G401 (cell line): ENCODE results near the gene SLC30A2. TPM values are rescaled to one million over a fixed set of nuclear protein-coding genes. Genes with fewer than 3 reads are reported as not detected.

ENCODE experiments used
- DNase-seq: peaks from one replicate; pipeline ENCODE4 v3.0.0-alpha.2; 2015; ENCODE audit warnings: low spot score
- in situ Hi-C: cut with HindIII; loops from 2 replicates; pipeline ENCODE4 v1.10.0; 2016; ENCODE audit warnings: low sequenced_read_pairs, mixed read lengths
- total RNA-seq: library from RNA; depleted of rRNA; stranded (reverse); fragments of >200 nt; shearing (Covaris generic); gene quantifications from 2 replicates; pipeline ENCODE4 v1.2.3, GENCODE V29; 2014

Gene SLC30A2
- total RNA-seq, 1 experiment from 2014 or later = 0.88 TPM

DNA sequence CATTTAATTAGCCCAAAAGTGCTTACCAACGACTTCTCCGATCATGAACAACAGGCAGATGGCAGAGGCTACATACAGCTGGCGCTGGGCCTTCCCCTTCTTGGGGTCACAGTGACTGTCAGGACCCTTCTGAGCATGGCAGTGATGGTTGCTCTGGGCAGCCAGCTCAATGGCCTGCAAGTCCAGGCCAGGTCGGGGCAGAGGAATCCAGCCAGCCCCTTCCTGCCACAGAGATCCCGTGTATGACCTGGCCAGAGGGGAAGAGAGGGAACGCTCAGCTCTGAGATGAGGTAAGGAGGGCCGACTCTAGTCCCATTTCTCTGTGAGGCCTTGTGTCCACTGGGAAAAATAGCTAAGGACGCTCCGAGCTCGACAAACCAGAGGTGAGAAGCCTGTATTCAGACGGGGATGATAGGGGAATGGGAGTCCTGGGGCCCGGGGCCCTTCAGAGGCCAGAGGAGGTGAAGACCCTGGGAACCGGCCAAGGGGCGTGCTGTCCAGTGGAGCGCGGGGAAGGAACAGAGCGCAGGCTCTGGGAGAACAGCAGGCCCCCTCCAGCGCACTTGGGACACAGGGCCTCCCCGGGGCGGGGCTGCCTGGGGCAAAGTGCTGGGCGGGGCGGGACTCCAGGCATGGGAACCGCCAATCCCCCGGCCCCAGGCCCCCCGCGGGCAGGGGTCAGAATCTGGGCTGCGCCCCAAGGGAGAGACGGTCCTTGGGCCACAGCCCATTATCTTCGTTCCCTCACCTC, 772 bp downstream of the SLC30A2 start:
- in situ Hi-C loops = no loop called here

DNA sequence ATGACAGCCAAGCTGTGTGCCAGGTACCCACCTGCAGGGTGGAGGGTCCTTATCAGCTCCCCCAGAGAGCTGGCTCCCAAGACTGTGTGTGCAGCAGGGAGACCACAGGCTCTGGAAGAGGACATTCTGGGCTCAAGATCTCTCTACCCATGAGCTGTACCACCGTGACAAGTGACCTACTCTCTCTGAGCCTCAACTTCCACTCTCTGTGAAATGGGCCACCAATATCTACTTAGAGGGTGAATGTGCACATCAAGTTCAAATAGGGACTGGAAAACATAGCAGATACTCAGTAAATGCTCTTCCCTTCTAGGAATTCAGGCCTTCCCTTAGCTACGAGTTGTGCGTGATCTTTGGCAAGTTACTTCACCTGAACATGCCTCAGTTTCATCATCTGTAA, 1.5 kb downstream of the SLC30A2 start:
- in situ Hi-C loops = no loop called here
- no peak for DNase-seq

More for the DNA sequence above, 772 bp downstream of the SLC30A2 start:
- DNase-seq = no peak

DNA sequence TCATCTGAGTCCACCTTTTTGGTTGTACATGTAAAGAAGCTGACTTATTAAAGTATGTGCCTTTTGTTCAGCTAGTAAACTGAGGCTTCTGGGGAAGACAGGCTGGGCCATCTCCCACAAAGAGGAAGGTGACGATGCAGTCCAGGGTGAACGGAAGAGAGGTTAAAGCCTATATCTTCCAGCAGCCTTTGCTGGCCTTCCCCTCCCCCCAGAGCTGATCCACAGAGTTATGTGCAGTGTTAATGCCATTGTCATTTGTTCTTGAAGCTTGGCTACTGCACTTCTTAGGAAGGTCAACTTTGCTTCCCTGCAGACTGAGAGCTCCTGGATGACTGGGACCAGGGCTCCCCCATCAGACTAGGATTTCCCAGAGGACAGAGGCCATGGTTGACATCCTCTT, 2.2 kb downstream of the SLC30A2 start:
- in situ Hi-C loops = no loop called here
- DNase-seq = no peak

DNA sequence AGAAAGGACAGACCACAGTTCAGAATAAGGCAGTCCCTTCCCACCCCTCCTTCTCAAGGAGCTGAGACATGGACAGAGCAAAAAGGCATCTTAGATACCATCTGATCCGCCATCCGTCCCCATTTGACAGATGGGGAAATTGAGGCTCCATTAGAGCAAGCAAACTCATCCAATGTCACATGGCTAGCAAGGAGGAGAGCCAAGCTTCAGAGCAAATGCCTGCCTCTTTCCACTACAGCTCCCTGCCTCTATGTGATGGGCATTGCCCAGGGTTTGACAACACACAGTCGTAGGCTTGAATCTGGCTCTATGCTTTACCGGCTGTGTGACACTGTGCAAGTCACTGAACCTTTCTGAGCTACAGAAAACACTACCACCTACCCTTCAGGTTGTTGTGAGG, 3.9 kb downstream of the SLC30A2 start:
- in situ Hi-C loops = no loop called here
- DNase-seq = no peak

DNA sequence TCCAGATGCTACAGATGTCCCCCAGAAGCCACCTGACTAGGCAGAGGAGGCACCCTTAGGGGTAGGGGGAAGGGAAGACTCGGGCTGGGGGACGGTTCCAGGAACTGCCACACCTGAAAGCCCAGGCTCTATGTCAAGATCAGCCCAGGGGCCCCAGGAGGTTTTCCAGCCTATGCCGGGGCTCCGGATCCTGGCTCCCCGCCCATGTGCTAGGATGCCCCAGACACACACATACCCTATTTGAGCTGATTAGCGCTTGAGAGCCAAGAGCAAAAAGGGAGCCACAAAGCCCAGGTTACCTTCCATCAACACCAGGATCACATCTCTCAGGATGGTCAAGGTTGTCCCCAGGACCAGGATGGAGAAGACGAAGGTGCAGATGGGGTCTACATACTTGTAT, 4.5 kb downstream of the SLC30A2 start:
- no peak for DNase-seq
- in situ Hi-C loops = no loop called here

DNA sequence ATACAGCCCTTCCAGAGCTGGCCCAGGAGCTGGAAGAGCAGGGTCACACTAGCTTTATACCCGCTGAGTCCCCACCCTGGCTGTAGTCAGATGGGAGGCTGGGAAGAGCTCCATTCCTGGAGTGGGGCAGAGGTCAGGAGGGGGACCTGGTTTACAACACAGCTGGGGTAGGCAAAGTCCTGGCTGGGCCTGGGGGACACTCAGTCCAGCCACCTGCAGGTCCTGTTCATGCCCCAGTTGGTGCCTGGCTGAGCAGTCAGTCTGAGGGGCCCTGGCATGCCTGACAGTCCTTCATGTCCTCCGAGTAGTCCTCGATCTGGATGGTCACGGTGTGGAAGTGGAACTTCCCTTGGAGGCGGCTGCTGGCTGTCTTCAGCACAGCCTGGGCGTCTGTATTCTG, 7.0 kb downstream of the SLC30A2 start:
- in situ Hi-C loops = no loop called here
- no peak for DNase-seq

DNA sequence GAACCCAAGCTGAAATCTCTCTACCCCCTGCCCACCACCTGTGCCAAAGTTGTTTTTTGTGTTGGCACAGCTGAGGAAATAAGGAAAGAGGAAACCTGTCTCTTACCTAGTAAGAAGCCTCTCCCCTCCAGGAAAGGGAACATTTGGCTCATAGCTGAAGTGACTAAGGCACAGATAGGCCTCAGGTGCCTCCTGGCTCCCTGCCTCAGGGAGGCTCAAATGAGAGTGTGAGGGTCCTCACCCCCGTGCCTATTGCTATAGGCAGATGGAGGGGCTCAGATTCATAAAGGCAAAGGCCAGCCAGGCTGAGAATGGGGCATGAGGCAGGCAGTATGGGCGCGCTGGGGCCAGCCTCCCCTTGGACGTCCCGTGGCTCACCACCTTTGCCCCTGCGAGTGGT, 7.4 kb downstream of the SLC30A2 start:
- no peak for DNase-seq
- in situ Hi-C loops = no loop called here

DNA sequence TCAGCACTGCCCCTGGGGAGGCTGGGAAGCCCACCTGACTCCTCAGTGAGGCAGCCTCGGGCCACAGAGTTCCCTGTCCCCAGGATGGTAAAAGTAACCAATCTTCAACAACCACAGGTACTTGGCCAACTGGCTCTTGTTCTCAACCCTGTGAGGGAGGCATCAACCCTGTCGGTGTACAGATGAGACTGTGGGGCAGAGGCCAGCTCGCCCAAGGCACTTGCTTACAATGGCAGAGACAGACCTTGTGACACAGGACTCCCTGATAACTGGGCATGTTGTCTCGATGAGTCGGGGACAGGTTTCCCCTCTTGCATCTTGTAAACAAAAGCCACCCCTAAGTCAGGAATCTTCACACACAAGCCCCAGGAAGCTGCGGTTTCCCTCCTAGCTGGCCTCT, 8.0 kb downstream of the SLC30A2 start:
- DNase-seq = no peak
- in situ Hi-C loops = no loop called here

DNA sequence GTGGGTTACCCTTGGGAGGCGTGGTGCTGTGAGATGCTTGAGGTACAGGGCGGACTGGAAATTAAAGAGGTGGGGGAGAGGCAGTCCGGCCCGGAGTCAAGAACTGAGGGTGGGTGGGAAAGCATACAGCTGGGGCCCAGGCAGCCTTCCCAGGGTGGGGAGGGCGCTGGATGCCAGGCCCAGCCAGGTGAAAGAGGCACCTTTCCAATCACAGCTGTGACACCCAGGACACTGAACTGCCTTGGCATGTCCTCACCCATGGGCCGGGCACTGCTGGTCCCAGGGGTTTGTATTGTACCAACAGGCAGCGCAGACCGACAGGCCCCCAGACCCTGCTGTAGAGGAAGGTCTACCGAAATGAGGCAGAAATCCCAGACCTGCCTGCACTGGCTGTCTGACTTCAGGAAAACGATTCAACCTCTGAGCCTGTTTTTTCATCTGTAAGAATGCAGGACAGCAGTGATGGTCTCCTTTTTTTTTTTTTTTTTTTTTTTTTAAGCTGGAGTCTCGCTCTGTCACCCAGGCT, 9.1 kb downstream of the SLC30A2 start:
- in situ Hi-C loops = no loop called here
- DNase-seq = no peak

DNA sequence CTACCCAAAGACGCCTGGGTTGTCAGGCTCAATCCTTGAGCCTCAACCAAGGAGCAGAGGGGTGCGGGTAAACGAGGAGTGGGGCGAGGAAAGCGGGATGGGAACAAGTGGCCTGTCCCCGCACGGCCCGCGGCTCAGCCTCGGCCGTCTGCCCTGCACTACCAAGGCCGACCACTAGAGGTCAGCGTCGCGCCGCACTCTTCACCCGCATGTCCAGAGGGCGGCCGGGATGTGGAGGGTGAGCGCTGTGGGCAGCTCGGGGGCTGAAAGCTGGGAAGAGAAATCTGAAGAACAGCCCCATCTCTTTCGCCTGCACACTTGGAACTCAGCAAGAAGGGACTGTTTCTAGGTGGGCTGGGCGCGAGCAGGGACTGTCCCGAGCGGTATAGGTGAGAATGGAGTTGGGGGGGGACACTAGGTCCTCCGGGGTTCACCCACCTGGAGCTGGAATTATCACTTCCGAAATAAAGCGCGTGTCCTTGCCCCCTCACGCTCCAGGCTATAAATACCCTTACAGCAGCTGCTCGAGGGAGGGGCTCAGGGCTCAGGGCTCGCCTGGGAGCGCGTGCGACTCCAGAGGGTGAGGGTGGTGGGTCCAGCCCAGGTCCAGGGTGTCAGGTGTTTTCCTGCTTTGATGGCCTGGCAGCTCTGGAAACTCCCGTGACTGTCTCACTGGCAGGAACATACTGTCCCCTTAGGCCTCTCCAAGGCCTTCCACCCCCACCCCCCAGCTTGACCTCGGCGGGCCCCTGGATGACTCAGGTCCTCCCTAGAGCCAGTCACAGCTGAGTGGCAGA, 9.8 kb downstream of the SLC30A2 start:
- in situ Hi-C loops = no loop called here

DNA sequence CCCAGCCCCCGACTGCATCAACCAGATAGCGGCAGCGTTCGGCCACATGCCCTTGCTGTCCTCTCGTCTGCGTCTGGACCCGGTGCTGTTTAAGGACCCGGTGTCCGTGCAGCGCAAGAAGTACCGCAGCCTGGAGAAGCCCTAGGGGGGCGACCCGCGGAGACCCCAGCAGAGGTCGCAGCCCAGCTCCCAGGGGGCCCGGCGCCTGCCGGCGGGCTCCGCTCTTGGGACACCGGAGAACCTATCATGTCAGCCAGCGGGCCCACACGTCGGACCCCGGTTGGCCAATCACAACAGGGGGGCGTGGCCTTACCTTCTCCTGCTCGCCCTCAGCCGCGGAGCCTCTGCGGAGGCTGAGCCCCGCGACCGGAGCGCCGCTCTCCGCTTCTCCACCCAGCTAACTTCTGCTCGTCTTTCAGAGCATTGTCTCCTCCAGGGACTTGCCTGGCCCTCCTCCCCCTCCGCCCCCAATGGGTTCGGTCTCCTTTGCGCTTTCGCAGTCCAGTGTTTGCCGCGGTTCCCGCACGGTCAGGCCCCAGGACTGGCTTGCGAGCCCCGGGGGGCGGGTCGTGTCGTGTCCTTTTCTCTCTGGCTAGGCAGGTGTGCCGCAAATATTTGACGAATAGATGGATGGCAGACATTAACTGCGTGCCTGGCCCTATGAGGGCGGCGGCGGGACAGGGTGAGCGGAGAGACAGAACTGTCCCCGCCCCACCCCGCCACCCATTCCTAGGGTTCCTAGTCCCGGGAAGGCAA, 10.5 kb downstream of the SLC30A2 start:
- in situ Hi-C loops = no loop called here
- peak; percentile 97 for DNase-seq

More for the DNA sequence above, 9.8 kb downstream of the SLC30A2 start:
- peak; percentile 80 for DNase-seq

DNA sequence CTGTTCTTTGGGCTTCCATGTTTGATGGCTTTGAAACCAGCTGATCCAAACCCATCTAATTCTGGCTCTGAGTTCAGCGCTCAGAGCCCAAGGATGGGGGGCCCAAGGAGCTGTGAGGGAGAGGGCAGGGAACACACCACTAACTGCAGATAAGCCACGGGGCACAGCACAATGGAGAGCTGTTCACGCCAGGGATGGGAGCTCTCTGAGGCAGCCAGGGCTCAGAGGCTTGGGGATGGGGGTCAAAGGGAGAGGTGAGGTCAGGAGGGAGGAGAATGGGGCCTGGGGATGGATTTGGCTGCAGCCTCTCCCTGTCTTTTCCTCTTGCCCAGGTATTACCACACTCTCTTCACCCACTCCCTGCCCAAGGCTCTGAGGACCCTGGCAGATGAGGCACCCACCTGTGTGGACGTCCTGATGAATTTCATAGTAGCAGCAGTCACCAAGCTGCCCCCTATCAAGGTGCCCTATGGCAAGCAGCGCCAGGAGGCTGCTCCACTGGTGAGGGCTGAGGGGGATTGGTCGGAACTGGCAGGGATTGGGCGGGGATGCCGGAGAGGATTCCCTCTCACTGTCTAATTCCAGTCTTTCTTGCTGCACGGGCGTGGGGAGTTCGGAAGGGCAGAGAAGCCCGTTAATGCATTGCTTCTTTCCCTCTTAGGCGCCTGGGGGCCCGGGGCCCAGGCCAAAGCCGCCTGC, 11.3 kb downstream of the SLC30A2 start:
- in situ Hi-C loops = no loop called here
- peak; percentile 49 for DNase-seq

DNA sequence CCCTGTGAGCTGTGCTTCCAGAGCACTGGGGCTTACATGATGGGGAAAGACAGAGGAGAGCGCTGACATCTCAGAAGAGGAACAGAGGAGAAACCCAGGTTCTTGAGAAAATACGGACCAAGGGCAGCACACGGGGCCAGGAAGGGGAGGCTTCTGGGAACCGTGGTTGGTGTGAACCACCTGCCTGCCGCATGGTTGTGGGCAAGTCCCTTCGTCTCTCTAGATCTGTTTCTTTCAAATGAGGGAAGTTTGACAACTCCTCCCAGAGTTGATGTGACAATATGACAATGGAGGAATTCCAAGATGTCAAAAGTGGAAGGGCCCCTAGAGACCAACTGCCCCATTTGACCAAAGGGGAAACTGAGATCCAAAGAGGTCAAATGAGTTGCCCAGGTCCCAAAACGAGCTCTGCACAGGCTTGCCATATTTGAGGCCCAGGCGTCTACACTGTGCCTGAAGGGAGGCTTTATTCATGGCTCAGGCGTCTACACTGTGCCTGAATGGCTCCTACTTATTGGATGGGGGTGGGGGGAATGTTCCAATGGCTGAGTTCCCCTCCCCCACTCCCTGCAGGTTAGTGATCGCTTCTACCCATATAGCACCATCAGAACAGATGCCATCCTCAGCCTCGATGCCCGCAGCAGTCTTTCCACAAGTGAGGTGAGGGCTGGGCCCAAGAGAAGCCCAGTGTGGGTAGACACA, 13.1 kb downstream of the SLC30A2 start:
- no peak for DNase-seq
- in situ Hi-C loops = no loop called here

DNA sequence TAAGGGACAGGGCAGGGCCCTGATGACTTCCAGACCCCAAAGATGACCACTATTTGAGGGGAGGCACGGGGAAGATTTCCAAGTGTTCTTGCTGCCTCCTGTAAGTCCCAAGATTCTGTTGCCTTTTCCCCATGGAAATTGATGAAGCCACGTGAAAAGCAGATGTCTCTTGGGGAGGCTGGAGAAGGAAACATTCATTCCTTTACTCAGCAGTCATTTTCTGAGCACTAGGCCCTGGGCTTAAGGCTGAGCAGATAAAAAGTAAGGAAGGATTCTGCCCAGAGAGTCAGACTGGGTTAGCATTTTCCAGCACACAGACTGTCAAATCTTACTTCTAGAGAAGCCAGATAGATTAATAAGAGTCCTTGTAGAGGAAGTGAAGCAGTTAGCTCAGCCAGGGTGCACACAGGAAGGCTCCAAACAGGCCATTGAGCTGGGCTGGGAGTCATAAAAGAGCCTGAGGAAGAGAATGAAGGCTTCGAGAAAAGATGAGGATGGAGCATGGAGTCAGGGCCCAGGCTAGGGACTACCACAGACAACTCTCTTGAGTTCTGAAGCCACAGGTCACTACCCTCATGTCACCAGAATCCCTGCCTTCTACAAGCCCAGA, 14.2 kb downstream of the SLC30A2 start:
- no peak for DNase-seq
- in situ Hi-C loops = no loop called here

DNA sequence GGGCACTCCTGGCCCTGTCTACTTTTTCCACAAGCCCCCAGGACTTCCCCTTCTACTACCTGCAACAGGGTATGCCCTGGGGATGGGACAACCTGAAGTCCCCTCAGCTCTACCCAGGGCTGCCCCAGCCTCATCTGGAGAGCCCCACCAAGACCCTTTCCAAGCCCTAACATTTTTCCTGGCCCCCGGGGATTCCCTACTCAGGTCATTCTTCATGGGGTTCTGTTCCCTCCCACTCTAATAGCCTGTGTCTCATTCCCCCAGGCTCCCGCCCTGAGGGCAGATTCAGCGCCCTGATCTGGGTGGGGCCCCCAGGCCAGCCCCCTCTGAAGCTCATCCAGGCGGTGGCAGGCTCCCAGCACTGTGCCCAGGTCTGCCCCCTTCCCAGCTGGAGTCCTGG, 14.7 kb downstream of the SLC30A2 start:
- no peak for DNase-seq
- in situ Hi-C loops = no loop called here

DNA sequence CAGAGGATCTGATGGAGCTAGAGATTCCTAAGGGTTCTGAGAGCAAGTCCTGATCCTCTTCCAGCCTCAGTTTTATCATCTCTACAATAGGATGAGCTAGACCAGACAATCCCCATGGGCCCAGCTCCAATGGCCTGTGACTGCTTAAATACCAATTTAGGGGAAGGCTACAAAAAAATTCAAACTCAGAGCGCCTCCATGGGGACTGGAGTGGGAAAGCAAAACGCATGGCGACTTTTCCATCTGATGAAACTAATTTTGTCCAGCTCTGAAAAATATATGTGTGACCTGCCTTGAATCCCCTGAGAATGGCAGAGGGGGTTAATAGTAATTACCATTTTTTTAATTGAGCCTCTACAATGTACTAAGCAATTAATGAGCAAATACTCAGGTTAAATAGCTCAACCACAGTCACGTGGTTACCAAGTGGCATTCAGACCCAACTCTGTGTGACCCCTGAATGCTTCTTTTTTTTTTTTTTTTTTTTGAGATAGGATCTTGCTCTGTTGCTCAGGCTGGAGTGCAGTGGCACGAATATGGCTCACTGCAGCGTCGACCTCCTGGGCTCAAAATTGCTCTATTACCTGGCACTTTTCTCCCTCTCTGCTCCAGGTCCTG, 15.9 kb downstream of the SLC30A2 start:
- no peak for DNase-seq
- in situ Hi-C loops = no loop called here

DNA sequence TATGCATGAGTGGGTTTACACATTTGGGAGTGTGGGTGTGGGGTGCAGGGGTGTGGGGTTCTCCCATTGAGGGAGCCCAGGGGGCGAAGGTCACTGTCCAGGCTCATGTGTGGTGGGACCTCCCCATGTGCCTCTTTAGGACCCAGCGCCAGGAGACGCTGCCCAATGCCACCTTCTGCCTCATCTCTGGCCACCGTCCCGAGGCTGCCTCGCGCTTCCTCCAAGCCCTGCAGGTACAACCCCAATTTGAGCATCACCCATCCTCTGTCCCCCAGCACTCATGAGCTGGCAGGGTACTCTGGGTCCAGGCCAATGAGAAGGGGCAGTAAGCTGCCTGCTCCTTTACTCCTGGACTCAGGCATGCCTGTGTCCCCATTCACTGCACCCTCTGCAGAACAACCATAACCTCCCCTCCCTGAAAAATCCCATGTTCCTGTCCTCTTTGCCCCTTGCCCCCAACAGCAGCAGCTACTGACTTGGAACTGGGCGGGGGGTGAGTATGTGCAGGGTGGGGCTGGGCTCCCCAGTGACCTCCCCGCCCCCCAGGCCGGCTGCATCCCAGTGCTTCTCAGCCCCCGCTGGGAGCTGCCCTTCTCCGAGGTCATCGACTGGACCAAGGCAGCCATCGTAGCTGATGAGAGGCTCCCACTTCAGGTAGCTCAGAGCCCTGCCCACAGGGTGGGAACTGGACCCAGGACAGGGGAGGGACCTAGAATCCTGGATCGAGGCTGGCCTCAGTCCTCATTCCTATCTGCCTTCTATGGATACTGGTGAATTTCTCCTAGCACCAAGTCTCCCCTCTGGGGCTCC, 16.7 kb downstream of the SLC30A2 start:
- in situ Hi-C loops = no loop called here

More for the DNA sequence above, 16.7 kb downstream of the SLC30A2 start:
- no peak for DNase-seq
